ENCODE measurements around the gene SHOC2. TPM values are rescaled to one million over a fixed set of nuclear protein-coding genes. Genes with fewer than 3 reads are reported as not detected.

Gene SHOC2
- total and polyA plus RNA-seq, 2 donors from 2014 or later: 18.0 to 66.8 TPM

GRCh38 chr10:110919971-110920881, 822 bp downstream of the SHOC2 start:
- peak; percentile 65 to 87 (median 80) for DNase-seq
- no peak for FAIRE-seq
- TF ChIP-seq, protein P1, sequence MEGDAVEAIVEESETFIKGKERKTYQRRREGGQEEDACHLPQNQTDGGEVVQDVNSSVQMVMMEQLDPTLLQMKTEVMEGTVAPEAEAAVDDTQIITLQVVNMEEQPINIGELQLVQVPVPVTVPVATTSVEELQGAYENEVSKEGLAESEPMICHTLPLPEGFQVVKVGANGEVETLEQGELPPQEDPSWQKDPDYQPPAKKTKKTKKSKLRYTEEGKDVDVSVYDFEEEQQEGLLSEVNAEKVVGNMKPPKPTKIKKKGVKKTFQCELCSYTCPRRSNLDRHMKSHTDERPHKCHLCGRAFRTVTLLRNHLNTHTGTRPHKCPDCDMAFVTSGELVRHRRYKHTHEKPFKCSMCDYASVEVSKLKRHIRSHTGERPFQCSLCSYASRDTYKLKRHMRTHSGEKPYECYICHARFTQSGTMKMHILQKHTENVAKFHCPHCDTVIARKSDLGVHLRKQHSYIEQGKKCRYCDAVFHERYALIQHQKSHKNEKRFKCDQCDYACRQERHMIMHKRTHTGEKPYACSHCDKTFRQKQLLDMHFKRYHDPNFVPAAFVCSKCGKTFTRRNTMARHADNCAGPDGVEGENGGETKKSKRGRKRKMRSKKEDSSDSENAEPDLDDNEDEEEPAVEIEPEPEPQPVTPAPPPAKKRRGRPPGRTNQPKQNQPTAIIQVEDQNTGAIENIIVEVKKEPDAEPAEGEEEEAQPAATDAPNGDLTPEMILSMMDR (IDR thresholded peaks at IDR 0.05; ENCODE audit: borderline replicate concordance, extremely low read depth, insufficient read depth): no peak
- peak overlapping the region; percentile 89 to 93 (median 91) for H3K4me3 ChIP-seq (ENCODE audit: low read length in 3 of 3)
- H3K27ac ChIP-seq (ENCODE audit: low read depth in 2 of 2, low read length in 2 of 2): peak overlapping the region; percentile 82 to 89
- H3K9me3 ChIP-seq (ENCODE audit: control insufficient read depth in 2 of 3, insufficient read depth in 1 of 3, low read length in 3 of 3): no peaks in the 10 kb centered on the region
- H3K36me3 ChIP-seq (ENCODE audit: control insufficient read depth in 2 of 3, insufficient read depth in 3 of 3, low read length in 3 of 3): no peaks in the 10 kb centered on the region
- peaks cover 5 to 12% (median 6%) of the 10 kb centered on the region in 3 donors for H3K4me1 ChIP-seq (ENCODE audit: control insufficient read depth in 2 of 3, insufficient read depth in 2 of 3, low read depth in 1 of 3, low read length in 3 of 3)
- H3K27me3 ChIP-seq (ENCODE audit: control insufficient read depth, insufficient read depth, low read length): no peaks in the 10 kb centered on the region
- intact Hi-C loops (cut with DNase I): no loop called here
- H3K9ac ChIP-seq (ENCODE audit: low read length in 3 of 3): peak overlapping the region; percentile 19 to 87 (median 81)

GRCh38 chr10:110923856-110924493, 4.6 kb downstream of the SHOC2 start:
- no peak for FAIRE-seq

DNA sequence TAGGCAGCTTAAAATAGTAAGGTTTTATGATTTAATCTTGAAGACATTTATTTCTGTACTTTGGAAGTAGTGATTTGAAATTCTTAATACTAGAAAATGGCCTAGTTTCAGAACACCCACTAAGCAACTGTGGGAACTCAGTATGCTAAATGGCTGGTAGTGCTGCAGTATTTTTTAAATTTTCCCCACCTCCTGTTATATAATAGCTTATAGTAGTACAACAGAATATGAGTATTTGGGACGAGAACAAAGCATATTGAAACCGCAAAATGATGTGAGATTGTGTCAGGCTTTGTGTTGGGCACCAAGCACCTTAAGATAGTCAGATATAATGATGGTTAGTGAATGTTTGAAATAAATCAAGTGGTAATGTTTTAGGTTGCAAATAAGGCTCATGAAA, 8.1 kb downstream of the SHOC2 start:
- TF ChIP-seq, protein P1 (IDR thresholded peaks at IDR 0.05; ENCODE audit: borderline replicate concordance, extremely low read depth, insufficient read depth): no peak
- no peak overlapping the region for H3K9ac ChIP-seq (ENCODE audit: low read length in 3 of 3)
- no peaks in the 10 kb centered on the region for H3K27me3 ChIP-seq (ENCODE audit: control insufficient read depth, insufficient read depth, low read length)
- no peak for DNase-seq
- peaks cover 0 to 6% (median 4%) of the 10 kb centered on the region in 3 donors for H3K4me1 ChIP-seq (ENCODE audit: control insufficient read depth in 2 of 3, insufficient read depth in 2 of 3, low read depth in 1 of 3, low read length in 3 of 3)
- intact Hi-C loops (cut with DNase I): no loop called here
- H3K9me3 ChIP-seq (ENCODE audit: control insufficient read depth in 2 of 3, insufficient read depth in 1 of 3, low read length in 3 of 3): no peaks in the 10 kb centered on the region
- H3K36me3 ChIP-seq (ENCODE audit: control insufficient read depth in 2 of 3, insufficient read depth in 3 of 3, low read length in 3 of 3): no peaks in the 10 kb centered on the region
- no peak overlapping the region for H3K27ac ChIP-seq (ENCODE audit: low read depth in 2 of 2, low read length in 2 of 2)
- no peak overlapping the region for H3K4me3 ChIP-seq (ENCODE audit: low read length in 3 of 3)
- no peak for FAIRE-seq

More at GRCh38 chr10:110923856-110924493, 4.6 kb downstream of the SHOC2 start:
- intact Hi-C loops (cut with DNase I): no loop called here
- Histone ChIP-seq H3K36me3 (ENCODE audit: control insufficient read depth in 2 of 3, insufficient read depth in 3 of 3, low read length in 3 of 3) (no peaks in the 10 kb centered on the region), H3K9ac (ENCODE audit: low read length in 3 of 3) (no peak overlapping the region), H3K4me1 (ENCODE audit: control insufficient read depth in 2 of 3, insufficient read depth in 2 of 3, low read depth in 1 of 3, low read length in 3 of 3) (peaks cover 3 to 6% (median 4%) of the 10 kb centered on the region in 3 donors), H3K4me3 (ENCODE audit: low read length in 3 of 3) (no peak overlapping the region), H3K27me3 (ENCODE audit: control insufficient read depth, insufficient read depth, low read length) (no peaks in the 10 kb centered on the region), H3K27ac (ENCODE audit: low read depth in 2 of 2, low read length in 2 of 2) (no peak overlapping the region), H3K9me3 (ENCODE audit: control insufficient read depth in 2 of 3, insufficient read depth in 1 of 3, low read length in 3 of 3) (no peaks in the 10 kb centered on the region)
- DNase-seq: no peak
- TF ChIP-seq, protein P1 (IDR thresholded peaks at IDR 0.05; ENCODE audit: borderline replicate concordance, extremely low read depth, insufficient read depth): no peak

Measured in kidney (tissue), 14 donors.